NCI-H1048 (cell line): ENCODE data around the gene HRH2.

ENCODE experiments used
- DNase-seq: peaks from one replicate; lab custom pipeline; 2025; lab: John Stamatoyannopoulos, UW

Gene HRH2

GRCh38 chr5:175678074-175678473 lies 20.2 kb downstream of the HRH2 start:
- no peak for DNase-seq

- DNase-seq = no peak
Measured at GRCh38 chr5:175679411-175679810, 21.5 kb downstream of the HRH2 start.

GRCh38 chr5:175680020-175680419 lies 22.1 kb downstream of the HRH2 start:
- no peak for DNase-seq

GRCh38 chr5:175680463-175680862 lies 22.6 kb downstream of the HRH2 start:
- DNase-seq = no peak

- no peak for DNase-seq
Measured at GRCh38 chr5:175681045-175681967, 23.4 kb downstream of the HRH2 start.

GRCh38 chr5:175681968-175682340 lies 24.1 kb downstream of the HRH2 start:
- no peak for DNase-seq

- DNase-seq = no peak
Measured at GRCh38 chr5:175682664-175683063, 24.8 kb downstream of the HRH2 start.

- DNase-seq = no peak
Measured at GRCh38 chr5:175683231-175683630, 25.4 kb downstream of the HRH2 start.

GRCh38 chr5:175683921-175684320 lies 26.1 kb downstream of the HRH2 start:
- no peak for DNase-seq

GRCh38 chr5:175684931-175685330 lies 27.1 kb downstream of the HRH2 start:
- DNase-seq = no peak

- no peak for DNase-seq
Measured at GRCh38 chr5:175685701-175686350, 28.0 kb downstream of the HRH2 start.

- no peak for DNase-seq
Measured at GRCh38 chr5:175686396-175686795, 28.5 kb downstream of the HRH2 start.

GRCh38 chr5:175686826-175687225 lies 29.0 kb downstream of the HRH2 start:
- DNase-seq = no peak

- DNase-seq = no peak
Measured at GRCh38 chr5:175687231-175687701, 29.4 kb downstream of the HRH2 start.

- DNase-seq = no peak
Measured at GRCh38 chr5:175688352-175689146, 30.7 kb downstream of the HRH2 start.

GRCh38 chr5:175689147-175689991 lies 31.5 kb downstream of the HRH2 start:
- no peak for DNase-seq

- no peak for DNase-seq
Measured at GRCh38 chr5:175690025-175690424, 32.2 kb downstream of the HRH2 start.

- no peak for DNase-seq
Measured at GRCh38 chr5:175690586-175690985, 32.7 kb downstream of the HRH2 start.

GRCh38 chr5:175691761-175692160 lies 33.9 kb downstream of the HRH2 start:
- no peak for DNase-seq

GRCh38 chr5:175692235-175692995 lies 34.5 kb downstream of the HRH2 start:
- no peak for DNase-seq
